GM18505 (cell line): ENCODE measurements around the gene GNG7.

Experiments used
- ATAC-seq: cut with Tn5 transposase; IDR thresholded peaks from one replicate; pipeline ENCODE4 v1.9.1; 2021; ENCODE audit not compliant: unreplicated experiment
- POLR2A ChIP-seq: IDR thresholded peaks from 4 replicates; pipeline ENCODE4 v1.6.1; 2011; ENCODE audit warnings: borderline replicate concordance; ENCODE audit not compliant: insufficient read depth, insufficient read length; ENCODE audit errors: extremely low read depth

The GNG7 gene

GRCh38 chr19:2556221-2557092 is 146.0 kb downstream of the GNG7 start:
- no peak for ATAC-seq
- no peak for TF ChIP-seq POLR2A

GRCh38 chr19:2555422-2556220 is 146.9 kb downstream of the GNG7 start:
- TF ChIP-seq POLR2A = no peak
- ATAC-seq = no peak

- no peak for ATAC-seq
- TF ChIP-seq POLR2A = no peak
Measured at GRCh38 chr19:2554856-2555255, 147.6 kb downstream of the GNG7 start.

GRCh38 chr19:2553510-2553909 is 149.0 kb downstream of the GNG7 start:
- ATAC-seq = no peak
- TF ChIP-seq POLR2A = no peak

- no peak for TF ChIP-seq POLR2A
- ATAC-seq = no peak
Measured at GRCh38 chr19:2552859-2553258, 149.6 kb downstream of the GNG7 start.

GRCh38 chr19:2551864-2552185 is 150.7 kb downstream of the GNG7 start:
- no peak for ATAC-seq
- no peak for TF ChIP-seq POLR2A

- no peak for ATAC-seq
- TF ChIP-seq POLR2A = no peak
Measured at GRCh38 chr19:2551172-2551863, 151.2 kb downstream of the GNG7 start.

- no peak for TF ChIP-seq POLR2A
Measured at GRCh38 chr19:2550431-2551171, 151.9 kb downstream of the GNG7 start.

GRCh38 chr19:2549701-2550191 is 152.7 kb downstream of the GNG7 start:
- TF ChIP-seq POLR2A = no peak
- no peak for ATAC-seq

More at GRCh38 chr19:2550431-2551171, 151.9 kb downstream of the GNG7 start:
- no peak for ATAC-seq

- no peak for TF ChIP-seq POLR2A
- no peak for ATAC-seq
Measured at GRCh38 chr19:2548966-2549365, 153.5 kb downstream of the GNG7 start.

GRCh38 chr19:2547721-2548120 is 154.8 kb downstream of the GNG7 start:
- ATAC-seq = no peak
- TF ChIP-seq POLR2A = no peak

- no peak for TF ChIP-seq POLR2A
- no peak for ATAC-seq
Measured at GRCh38 chr19:2547033-2547680, 155.3 kb downstream of the GNG7 start.
